Activated CD8-positive, alpha-beta memory T cell treated with anti-CD3 and anti-CD28 coated beads, Interleukin-2, amount 10 ng/mL, durations not matched to agents 7 days and 5 days (primary cell): ENCODE results near the gene HDHD3. TPM values are rescaled to one million over a fixed set of nuclear protein-coding genes. Genes with fewer than 3 reads are reported as not detected.

Experiments used
- ATAC-seq: fragments of 150-1000 bp; cut with Tn5 transposase; one replicate; pipeline ENCODE4 v1.10.0; 2021; ENCODE audit warnings: moderate library complexity
- CTCF ChIA-PET: fragments of 350-600 bp; sonication (Branson Sonifier 250); formaldehyde crosslinking; loops from one replicate; lab custom pipeline; 2021; ENCODE audit warnings: antibody characterized with exemption; lab: Charles Lee
- DNase-seq: peaks from one replicate; pipeline ENCODE4 v3.0.0-alpha.2; 2020
- H3K27ac Mint-ChIP-seq: one replicate; pipeline ENCODE4 v1.8.0; 2021; ENCODE audit warnings: mild to moderate bottlenecking, mixed read lengths
- H3K27me3 Mint-ChIP-seq: one replicate; pipeline ENCODE4 v1.8.0; 2021; ENCODE audit warnings: mixed read lengths
- H3K36me3 Mint-ChIP-seq: one replicate; pipeline ENCODE4 v1.8.0; 2021; ENCODE audit warnings: mild to moderate bottlenecking, mixed read lengths
- H3K4me1 Mint-ChIP-seq: one replicate; pipeline ENCODE4 v1.8.0; 2021; ENCODE audit warnings: mixed read lengths
- H3K4me3 Mint-ChIP-seq: one replicate; pipeline ENCODE4 v1.8.0; 2021; ENCODE audit warnings: mild to moderate bottlenecking, moderate library complexity, mixed read lengths
- H3K9me3 Mint-ChIP-seq: one replicate; pipeline ENCODE4 v1.8.0; 2022; ENCODE audit warnings: low read depth, mixed read lengths
- total RNA-seq, 2 experiments: library from RNA; stranded (reverse); gene quantifications; one replicate each; pipeline ENCODE4 v1.2.3, GENCODE V29; 2021

HDHD3 gene
- total RNA-seq, 2 experiments from 2014 or later, result 15.8 to 16.4 TPM

GRCh38 chr9:113350937-113351336 is 25.8 kb downstream of the HDHD3 start:
- H3K4me3 Mint-ChIP-seq, result peak overlapping the region; percentile 78
- peaks cover 5% of the 10 kb centered on the region for H3K36me3 Mint-ChIP-seq
- H3K9me3 Mint-ChIP-seq, result no peaks in the 10 kb centered on the region
- CTCF ChIA-PET, result interaction anchor here (0.7 to 4.6 kb wide), 13 partner anchors 11 to 238 kb away, joined by 3 to 39 read pairs (median 3); partner anchors contain the start of genes ALAD, CDC26, HDHD3 and PRPF4
- peak overlapping the region; percentile 72 for H3K27ac Mint-ChIP-seq
- peaks cover 6% of the 10 kb centered on the region for H3K27me3 Mint-ChIP-seq
- peaks cover 42% of the 10 kb centered on the region for H3K4me1 Mint-ChIP-seq
- DNase-seq, result peak; percentile 78
- ATAC-seq, result peak; percentile 54

- peaks cover 6% of the 10 kb centered on the region for H3K27me3 Mint-ChIP-seq
- ATAC-seq (peak; percentile 7), DNase-seq (peak; percentile 48)
- peaks cover 4% of the 10 kb centered on the region for H3K36me3 Mint-ChIP-seq
- peak overlapping the region; percentile 72 for H3K27ac Mint-ChIP-seq
- H3K4me3 Mint-ChIP-seq, result peak overlapping the region; percentile 78
- CTCF ChIA-PET, result interaction anchor here (0.7 to 4.6 kb wide), 14 partner anchors 11 to 238 kb away, joined by 3 to 39 read pairs (median 3); partner anchors contain the start of genes ALAD, CDC26, HDHD3 and PRPF4
- no peaks in the 10 kb centered on the region for H3K9me3 Mint-ChIP-seq
- H3K4me1 Mint-ChIP-seq, result peaks cover 47% of the 10 kb centered on the region
Measured at GRCh38 chr9:113350107-113350661, 26.6 kb downstream of the HDHD3 start.

GRCh38 chr9:113349445-113350094 is 27.2 kb downstream of the HDHD3 start, which contains the start of gene BSPRY:
TSS of gene BSPRY (plus strand) at chr9:113349541. CDS start at chr9:113349580, 39 bp downstream.
- H3K36me3 Mint-ChIP-seq, result peaks cover 4% of the 10 kb centered on the region

GRCh38 chr9:113349066-113349444 is 27.7 kb downstream of the HDHD3 start:
- peaks cover 4% of the 10 kb centered on the region for H3K36me3 Mint-ChIP-seq
- CTCF ChIA-PET, result interaction anchor here (0.7 to 4.6 kb wide), 5 partner anchors 10 to 194 kb away, joined by 3 to 39 read pairs (median 6); partner anchors contain the start of genes ALAD, CDC26, HDHD3 and WDR31

More at GRCh38 chr9:113349445-113350094, 27.2 kb downstream of the HDHD3 start, which contains the start of gene BSPRY:
- CTCF ChIA-PET, result interaction anchor here (0.7 to 4.6 kb wide), 6 partner anchors 10 to 194 kb away, joined by 3 to 39 read pairs (median 4); partner anchors contain the start of genes ALAD, CDC26, HDHD3 and WDR31
- Mint-ChIP-seq H3K9me3 (no peaks in the 10 kb centered on the region), H3K4me1 (peaks cover 52% of the 10 kb centered on the region), H3K4me3 (peak within 1 kb of the TSS; percentile 78), H3K27me3 (peaks cover 6% of the 10 kb centered on the region), H3K27ac (peak within 1 kb of the TSS; percentile 72)
- peak; percentile 62 for DNase-seq
- peak; percentile 68 for ATAC-seq

GRCh38 chr9:113348437-113348836 is 28.3 kb downstream of the HDHD3 start:
- Mint-ChIP-seq H3K4me1 (peaks cover 58% of the 10 kb centered on the region), H3K36me3 (peaks cover 4% of the 10 kb centered on the region), H3K9me3 (no peaks in the 10 kb centered on the region), H3K4me3 (no peak overlapping the region), H3K27me3 (peaks cover 6% of the 10 kb centered on the region), H3K27ac (no peak overlapping the region)
- CTCF ChIA-PET, result interaction anchor here (0.6 to 4.6 kb wide), 8 partner anchors 9 to 243 kb away, joined by 3 to 39 read pairs (median 4); partner anchors contain the start of genes ALAD, C9orf43, POLE3 and WDR31
- ATAC-seq (no peak), DNase-seq (peak; percentile 3)

More at GRCh38 chr9:113349066-113349444, 27.7 kb downstream of the HDHD3 start:
- peaks cover 53% of the 10 kb centered on the region for H3K4me1 Mint-ChIP-seq
- peak overlapping the region; percentile 75 for H3K4me3 Mint-ChIP-seq
- ATAC-seq, result no peak
- DNase-seq, result peak; percentile 39
- H3K27me3 Mint-ChIP-seq, result peaks cover 6% of the 10 kb centered on the region
- H3K9me3 Mint-ChIP-seq, result no peaks in the 10 kb centered on the region
- peak overlapping the region; percentile 53 for H3K27ac Mint-ChIP-seq

GRCh38 chr9:113345671-113346070 is 31.1 kb downstream of the HDHD3 start:
- H3K4me3 Mint-ChIP-seq, result no peak overlapping the region
- H3K9me3 Mint-ChIP-seq, result no peaks in the 10 kb centered on the region
- CTCF ChIA-PET, result interaction anchor here (1.4 to 1.6 kb wide), 2 partner anchors 10 to 55 kb away, joined by 4 to 6 read pairs; partner anchors contain the start of gene ALAD
- peaks cover 62% of the 10 kb centered on the region for H3K4me1 Mint-ChIP-seq
- H3K27ac Mint-ChIP-seq, result no peak overlapping the region
- ATAC-seq (no peak), DNase-seq (peak; percentile 25)
- H3K27me3 Mint-ChIP-seq, result peaks cover 3% of the 10 kb centered on the region
- H3K36me3 Mint-ChIP-seq, result no peaks in the 10 kb centered on the region

- Mint-ChIP-seq H3K27ac (no peak overlapping the region), H3K4me1 (peaks cover 62% of the 10 kb centered on the region), H3K36me3 (no peaks in the 10 kb centered on the region), H3K27me3 (peaks cover 3% of the 10 kb centered on the region), H3K4me3 (no peak overlapping the region), H3K9me3 (no peaks in the 10 kb centered on the region)
- ATAC-seq (no peak), DNase-seq (peak; percentile 29)
- CTCF ChIA-PET, result interaction anchor here (1.4 to 1.6 kb wide), 2 partner anchors 9 to 56 kb away, joined by 4 to 6 read pairs; partner anchors contain the start of gene ALAD
Measured at GRCh38 chr9:113345190-113345589, 31.6 kb downstream of the HDHD3 start.

DNA sequence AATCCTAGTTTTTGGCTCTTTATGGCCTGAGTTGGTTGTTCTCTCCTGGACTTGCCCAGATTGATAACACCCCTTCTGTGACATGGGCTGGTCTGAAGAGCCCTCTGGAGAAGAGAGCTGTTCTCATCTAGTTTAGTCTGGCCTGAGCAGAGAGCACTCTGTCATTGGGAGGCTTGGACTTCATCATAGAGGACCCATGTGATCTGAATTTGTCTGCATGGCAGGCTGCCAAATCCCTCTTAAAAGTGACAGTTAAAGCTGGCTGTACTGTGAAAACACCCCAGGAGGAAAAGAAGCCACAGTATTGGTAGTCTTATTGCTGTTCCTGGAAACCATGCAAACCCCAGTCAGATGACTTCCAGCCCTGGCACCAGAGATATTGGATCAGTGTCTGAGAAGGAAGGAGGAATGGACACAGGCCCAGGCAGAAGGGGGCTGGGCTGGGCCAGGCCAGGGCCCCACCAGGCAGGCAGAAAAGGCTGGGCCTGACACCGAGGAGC is 33.0 kb downstream of the HDHD3 start:
- Mint-ChIP-seq H3K4me1 (peaks cover 62% of the 10 kb centered on the region), H3K4me3 (no peak overlapping the region), H3K9me3 (no peaks in the 10 kb centered on the region), H3K36me3 (no peaks in the 10 kb centered on the region), H3K27ac (peak overlapping the region; percentile 18), H3K27me3 (no peaks in the 10 kb centered on the region)
- CTCF ChIA-PET, result no interaction called here
- ATAC-seq (no peak), DNase-seq (peak; percentile 66)

- H3K36me3 Mint-ChIP-seq, result no peaks in the 10 kb centered on the region
- no peak for DNase-seq
- H3K4me3 Mint-ChIP-seq, result peak overlapping the region; percentile 3
- H3K27ac Mint-ChIP-seq, result no peak overlapping the region
- H3K4me1 Mint-ChIP-seq, result peaks cover 51% of the 10 kb centered on the region
- CTCF ChIA-PET, result interaction anchor here (2.1 to 5.4 kb wide), 2 partner anchors 8 to 69 kb away, joined by 4 to 39 read pairs; partner anchors contain the start of genes BSPRY, C9orf43 and POLE3
- no peaks in the 10 kb centered on the region for H3K9me3 Mint-ChIP-seq
- no peaks in the 10 kb centered on the region for H3K27me3 Mint-ChIP-seq
- ATAC-seq, result no peak
Measured at GRCh38 chr9:113341712-113342410, 34.9 kb downstream of the HDHD3 start.

DNA sequence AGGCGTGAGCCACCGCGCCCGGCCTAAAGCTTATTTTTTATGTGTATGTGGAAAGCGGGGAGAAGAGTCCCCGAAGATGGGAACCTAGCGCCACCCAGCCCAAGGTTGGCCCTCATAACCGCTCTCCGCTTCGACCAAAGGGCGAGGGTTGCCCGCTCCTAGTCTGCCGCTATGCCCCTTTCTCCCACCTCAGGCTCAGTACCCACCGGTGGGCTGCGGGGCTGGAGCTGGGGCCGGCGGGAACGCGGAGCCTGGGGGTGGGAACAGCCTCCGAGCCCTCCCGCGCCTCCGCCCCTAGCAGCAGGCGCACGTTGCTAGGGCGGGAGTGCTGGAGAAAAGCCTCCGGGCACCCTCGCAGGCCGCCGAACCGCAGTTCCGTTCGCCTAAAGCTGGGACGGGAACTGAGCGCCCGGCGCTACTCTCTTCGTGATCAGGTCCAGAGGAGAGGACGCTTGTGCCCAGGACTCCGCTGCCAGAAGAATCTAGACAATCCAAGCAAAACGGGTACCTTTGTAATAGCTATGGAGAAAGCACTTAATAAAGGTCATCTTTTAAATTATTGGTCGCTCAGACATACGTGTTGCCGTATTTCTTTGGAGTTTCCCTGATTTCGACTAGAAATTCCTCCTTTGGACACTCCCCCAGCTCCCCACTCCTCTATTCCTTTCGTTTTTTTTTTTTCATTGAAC is 36.6 kb downstream of the HDHD3 start, which contains the start of gene WDR31:
TSS of gene WDR31 (minus strand) at position 265 of the 689 bp plus-strand sequence. CDS start 8,253 bp downstream, outside the sequence.
- Mint-ChIP-seq H3K36me3 (no peaks in the 10 kb centered on the region), H3K4me3 (peak within 1 kb of the TSS; percentile 76), H3K27ac (peak within 1 kb of the TSS; percentile 37), H3K27me3 (no peaks in the 10 kb centered on the region), H3K4me1 (peaks cover 51% of the 10 kb centered on the region), H3K9me3 (no peaks in the 10 kb centered on the region)
- CTCF ChIA-PET, result interaction anchor here (1.2 to 5.4 kb wide), 7 partner anchors 10 to 318 kb away, joined by 3 to 39 read pairs (median 4); partner anchors contain the start of genes ALAD, BSPRY, CDC26 and PRPF4
- ATAC-seq, result peak; percentile 97
- DNase-seq, result peak; percentile 85

- H3K27me3 Mint-ChIP-seq, result no peaks in the 10 kb centered on the region
- CTCF ChIA-PET, result interaction anchor here (0.7 to 5.4 kb wide), 2 partner anchors 12 to 317 kb away, joined by 4 to 39 read pairs; partner anchors contain the start of gene BSPRY
- ATAC-seq (no peak), DNase-seq (no peak)
- H3K27ac Mint-ChIP-seq, result no peak overlapping the region
- H3K4me3 Mint-ChIP-seq, result no peak overlapping the region
- no peaks in the 10 kb centered on the region for H3K36me3 Mint-ChIP-seq
- peaks cover 41% of the 10 kb centered on the region for H3K4me1 Mint-ChIP-seq
- H3K9me3 Mint-ChIP-seq, result no peaks in the 10 kb centered on the region
Measured at GRCh38 chr9:113337714-113338113, 39.1 kb downstream of the HDHD3 start.

- no peak for ATAC-seq
- H3K27me3 Mint-ChIP-seq, result no peaks in the 10 kb centered on the region
- H3K4me1 Mint-ChIP-seq, result peaks cover 11% of the 10 kb centered on the region
- CTCF ChIA-PET, result no interaction called here
- no peak overlapping the region for H3K4me3 Mint-ChIP-seq
- H3K27ac Mint-ChIP-seq, result no peak overlapping the region
- no peaks in the 10 kb centered on the region for H3K9me3 Mint-ChIP-seq
- H3K36me3 Mint-ChIP-seq, result no peaks in the 10 kb centered on the region
- no peak for DNase-seq
Measured at GRCh38 chr9:113331780-113332179, 45.0 kb downstream of the HDHD3 start.
